KMS-11 (cell line): ENCODE results near the gene KAZN.

Source experiments
- H2AFZ ChIP-seq: fragments of 200-600 bp; sonication (generic); 2 replicates; pipeline ENCODE4 v1.6.1; 2016; ENCODE audit warnings: antibody characterized with exemption, mixed run types, low read depth
- H3K27ac ChIP-seq: fragments of 200-600 bp; sonication (generic); 2 replicates; pipeline ENCODE4 v1.6.1; 2016; ENCODE audit warnings: mild to moderate bottlenecking, mixed run types
- H3K27me3 ChIP-seq: fragments of 200-600 bp; sonication (generic); 2 replicates; pipeline ENCODE4 v1.6.1; 2017; ENCODE audit warnings: mild to moderate bottlenecking, low read depth, mixed run types, moderate library complexity; ENCODE audit not compliant: insufficient read depth
- H3K36me3 ChIP-seq: fragments of 200-600 bp; sonication (generic); 2 replicates; pipeline ENCODE4 v1.6.1; 2017; ENCODE audit warnings: mild to moderate bottlenecking, mixed run types; ENCODE audit not compliant: insufficient read depth
- H3K4me1 ChIP-seq: fragments of 200-600 bp; sonication (generic); 2 replicates; pipeline ENCODE4 v1.6.1; 2016; ENCODE audit warnings: mild to moderate bottlenecking, low read depth, mixed run types; ENCODE audit not compliant: poor library complexity, severe bottlenecking
- H3K4me2 ChIP-seq: fragments of 200-600 bp; sonication (generic); 2 replicates; pipeline ENCODE4 v1.7.0; 2016; ENCODE audit warnings: mild to moderate bottlenecking, mixed run types
- H3K4me3 ChIP-seq: fragments of 200-600 bp; sonication (generic); IDR thresholded peaks from 2 replicates; pipeline ENCODE4 v1.6.1; 2017; ENCODE audit warnings: low read depth, low read length, mixed read lengths; ENCODE audit not compliant: insufficient read depth
- H3K79me2 ChIP-seq: fragments of 200-600 bp; sonication (generic); 2 replicates; pipeline ENCODE4 v1.6.1; 2016; ENCODE audit warnings: low read depth, mixed run types; ENCODE audit not compliant: insufficient read depth
- H3K9ac ChIP-seq: fragments of 200-600 bp; sonication (generic); 2 replicates; pipeline ENCODE4 v1.6.1; 2016; ENCODE audit warnings: mild to moderate bottlenecking, mixed run types
- H4K20me1 ChIP-seq: fragments of 200-600 bp; sonication (generic); 2 replicates; pipeline ENCODE4 v1.6.1; 2016; ENCODE audit warnings: mild to moderate bottlenecking, mixed run types; ENCODE audit not compliant: insufficient read depth
- CTCF ChIP-seq: fragments of 200-600 bp; sonication (generic); conservative IDR thresholded peaks from 2 replicates; pipeline ENCODE4 v1.6.1; 2017; ENCODE audit warnings: low read depth, mild to moderate bottlenecking, antibody characterized with exemption, low read length, moderate library complexity, mixed read lengths

The KAZN gene

GRCh38 chr1:14774988-14775387, 176.5 kb downstream of the KAZN start:
- TF ChIP-seq CTCF, result no peak
- no peak overlapping the region for H3K27ac ChIP-seq

GRCh38 chr1:14775434-14775833, 176.9 kb downstream of the KAZN start:
- H3K27me3 ChIP-seq, result peaks cover 7% of the 10 kb centered on the region; the same call in 1 of the 2 replicates
- no peaks in the 10 kb centered on the region for H3K36me3 ChIP-seq
- TF ChIP-seq CTCF, result no peak
- H3K9ac ChIP-seq, result no peak overlapping the region
- no peaks in the 10 kb centered on the region for H3K4me1 ChIP-seq
- no peaks in the 10 kb centered on the region for H3K79me2 ChIP-seq
- H3K4me2 ChIP-seq, result no peak overlapping the region
- H3K27ac ChIP-seq, result no peak overlapping the region
- H3K4me3 ChIP-seq, result no peak overlapping the region
- H4K20me1 ChIP-seq, result no peaks in the 10 kb centered on the region
- H2AFZ ChIP-seq, result no peak overlapping the region

More at GRCh38 chr1:14774988-14775387, 176.5 kb downstream of the KAZN start:
- Histone ChIP-seq H2AFZ (no peak overlapping the region), H3K36me3 (no peaks in the 10 kb centered on the region), H3K79me2 (no peaks in the 10 kb centered on the region), H3K4me3 (no peak overlapping the region), H4K20me1 (no peaks in the 10 kb centered on the region), H3K4me1 (no peaks in the 10 kb centered on the region), H3K9ac (no peak overlapping the region), H3K27me3 (peaks cover 7% of the 10 kb centered on the region; the same call in 1 of the 2 replicates), H3K4me2 (no peak overlapping the region)

GRCh38 chr1:14777516-14778506, 179.3 kb downstream of the KAZN start:
- no peaks in the 10 kb centered on the region for H3K79me2 ChIP-seq
- TF ChIP-seq CTCF, result no peak
- no peak overlapping the region for H3K9ac ChIP-seq
- no peaks in the 10 kb centered on the region for H3K36me3 ChIP-seq
- H3K27me3 ChIP-seq, result no peaks in the 10 kb centered on the region; the same call in 1 of the 2 replicates
- no peak overlapping the region for H3K4me2 ChIP-seq
- no peak overlapping the region for H3K27ac ChIP-seq
- no peak overlapping the region for H2AFZ ChIP-seq
- H3K4me1 ChIP-seq, result no peaks in the 10 kb centered on the region
- H4K20me1 ChIP-seq, result no peaks in the 10 kb centered on the region
- no peak overlapping the region for H3K4me3 ChIP-seq

- Histone ChIP-seq H3K27ac (no peak overlapping the region), H4K20me1 (no peaks in the 10 kb centered on the region), H3K4me2 (no peak overlapping the region), H3K4me3 (no peak overlapping the region), H3K4me1 (no peaks in the 10 kb centered on the region), H3K27me3 (no peaks in the 10 kb centered on the region; the same call in 1 of the 2 replicates), H2AFZ (no peak overlapping the region), H3K9ac (no peak overlapping the region), H3K36me3 (no peaks in the 10 kb centered on the region), H3K79me2 (no peaks in the 10 kb centered on the region)
- no peak for TF ChIP-seq CTCF
These were observed 180.0 kb downstream of the KAZN start for GRCh38 chr1:14778541-14778897.
